HEK293 (cell line): ENCODE results near the gene NXPH1.

Source experiments
- GFI1B ChIP-seq: fragments of 450-650 bp; formaldehyde crosslinking; IDR thresholded peaks from 2 replicates; pipeline ENCODE4 v1.5.1; 2016; ENCODE audit warnings: missing biosample characterization, missing genetic modification characterization
- ZNF146 ChIP-seq: fragments of 450-650 bp; formaldehyde crosslinking; IDR thresholded peaks from 2 replicates; pipeline ENCODE4 v1.5.1; 2016; ENCODE audit warnings: missing biosample characterization, missing genetic modification characterization
- ZNF311 ChIP-seq: fragments of 450-650 bp; formaldehyde crosslinking; IDR thresholded peaks from 2 replicates; pipeline ENCODE4 v1.5.1; 2017; ENCODE audit warnings: missing biosample characterization, missing genetic modification characterization, borderline replicate concordance
- ZNF549 ChIP-seq: fragments of 450-650 bp; IDR thresholded peaks from 2 replicates; pipeline ENCODE4 v1.5.1; 2018; ENCODE audit warnings: missing biosample characterization, missing genetic modification characterization, mild to moderate bottlenecking, inconsistent platforms, moderate library complexity
- TF ChIP-seq, protein P1 (sequence below): fragments of 450-650 bp; formaldehyde crosslinking; IDR thresholded peaks from 2 replicates; pipeline ENCODE4 v1.5.1; 2017; ENCODE audit warnings: missing biosample characterization, missing genetic modification characterization

DNA sequence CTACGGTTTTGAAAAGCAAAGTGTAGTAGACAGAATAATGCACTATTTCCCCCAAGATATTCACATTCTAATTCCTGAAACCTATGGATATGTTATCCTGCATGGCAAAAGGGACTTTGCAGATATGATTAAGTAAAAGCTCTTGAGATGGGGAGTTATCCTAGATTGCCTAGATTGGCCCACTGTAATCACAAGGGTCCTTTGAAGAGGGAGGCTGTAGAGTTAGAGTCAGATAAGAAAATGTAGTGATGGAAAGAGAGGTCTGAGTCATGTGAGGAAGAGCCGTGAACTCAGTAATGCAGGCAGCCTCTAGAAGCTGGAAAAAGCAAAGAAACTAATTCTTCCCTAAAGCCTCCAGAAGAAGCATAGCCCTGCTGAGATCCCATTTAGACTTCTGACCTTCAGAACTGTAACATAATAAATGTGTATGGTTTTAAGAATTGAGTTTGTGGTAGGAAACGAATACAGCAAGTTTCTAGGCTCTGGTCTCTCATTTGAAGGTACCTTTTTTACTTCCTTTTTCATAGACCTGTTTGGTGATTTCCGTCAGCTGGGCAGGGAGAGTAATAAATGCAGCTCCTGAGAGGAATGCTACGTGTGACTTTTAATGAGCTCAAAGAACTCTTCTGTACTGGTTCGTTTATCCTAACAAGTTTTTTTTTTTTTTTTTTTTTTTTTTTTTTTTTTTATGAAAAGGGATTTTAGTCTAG, 41.9 kb upstream of the NXPH1 start:
- no peak for TF ChIP-seq ZNF146 (tag by site-specific recombination)
- no peak for TF ChIP-seq ZNF549
- no peak for TF ChIP-seq ZNF311 (tag by site-specific recombination)
- TF ChIP-seq GFI1B: no peak
- TF ChIP-seq, protein P1, sequence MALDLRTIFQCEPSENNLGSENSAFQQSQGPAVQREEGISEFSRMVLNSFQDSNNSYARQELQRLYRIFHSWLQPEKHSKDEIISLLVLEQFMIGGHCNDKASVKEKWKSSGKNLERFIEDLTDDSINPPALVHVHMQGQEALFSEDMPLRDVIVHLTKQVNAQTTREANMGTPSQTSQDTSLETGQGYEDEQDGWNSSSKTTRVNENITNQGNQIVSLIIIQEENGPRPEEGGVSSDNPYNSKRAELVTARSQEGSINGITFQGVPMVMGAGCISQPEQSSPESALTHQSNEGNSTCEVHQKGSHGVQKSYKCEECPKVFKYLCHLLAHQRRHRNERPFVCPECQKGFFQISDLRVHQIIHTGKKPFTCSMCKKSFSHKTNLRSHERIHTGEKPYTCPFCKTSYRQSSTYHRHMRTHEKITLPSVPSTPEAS: no peak
